ENCODE data around the gene PHF1. TPM values are rescaled to one million over a fixed set of nuclear protein-coding genes. Genes with fewer than 3 reads are reported as not detected.
A peak's percentile ranks its signal among the peaks of the same experiment; 100 is the strongest.

PHF1 gene
- total and polyA plus RNA-seq, 2 of the 13 experiments (the other 11 are each of a cell fraction or from before 2014, with no cell fraction given): 25.4 to 61.9 TPM

DNA sequence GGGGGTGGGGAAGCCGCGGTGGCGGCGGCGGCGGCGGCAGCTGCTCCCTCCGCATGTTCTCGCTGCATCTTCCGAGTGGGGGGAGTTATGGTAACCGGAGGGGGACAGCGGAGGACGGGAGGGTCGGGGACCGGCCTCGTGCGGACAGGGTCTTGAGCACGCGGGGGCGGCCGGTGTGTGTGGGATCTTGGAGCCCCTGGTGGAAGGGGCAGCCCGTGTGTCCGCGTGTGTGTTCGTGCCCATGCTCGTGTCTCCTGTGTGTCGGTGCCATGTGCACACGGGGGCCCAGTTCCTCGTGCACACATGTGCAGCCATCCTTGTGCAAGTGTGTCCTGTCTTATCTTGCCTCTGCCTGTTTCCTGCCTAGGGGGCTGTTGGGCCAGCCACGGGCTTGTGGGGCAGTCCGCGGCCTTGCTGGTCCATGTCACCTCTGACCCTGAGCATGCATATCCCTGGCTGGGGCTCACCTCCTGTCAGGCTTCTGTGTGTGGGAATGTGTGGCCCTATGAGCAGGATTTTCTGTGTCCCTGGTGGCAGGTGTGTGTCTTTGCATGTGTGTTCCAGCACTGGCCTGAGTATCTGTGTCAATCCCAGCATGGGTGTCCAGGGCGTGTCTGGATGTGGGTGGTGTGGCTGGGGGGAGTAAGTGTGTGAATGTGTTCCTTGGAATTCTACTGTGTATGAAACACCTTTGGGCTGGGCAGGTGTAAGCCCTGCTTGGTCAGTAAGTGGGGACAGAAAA lies 17.6 kb downstream of the PHF1 start (continued):
- TF ChIP-seq, protein P1, sequence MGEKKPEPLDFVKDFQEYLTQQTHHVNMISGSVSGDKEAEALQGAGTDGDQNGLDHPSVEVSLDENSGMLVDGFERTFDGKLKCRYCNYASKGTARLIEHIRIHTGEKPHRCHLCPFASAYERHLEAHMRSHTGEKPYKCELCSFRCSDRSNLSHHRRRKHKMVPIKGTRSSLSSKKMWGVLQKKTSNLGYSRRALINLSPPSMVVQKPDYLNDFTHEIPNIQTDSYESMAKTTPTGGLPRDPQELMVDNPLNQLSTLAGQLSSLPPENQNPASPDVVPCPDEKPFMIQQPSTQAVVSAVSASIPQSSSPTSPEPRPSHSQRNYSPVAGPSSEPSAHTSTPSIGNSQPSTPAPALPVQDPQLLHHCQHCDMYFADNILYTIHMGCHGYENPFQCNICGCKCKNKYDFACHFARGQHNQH (CRISPR knock-in tag; IDR thresholded peaks at IDR 0.05): peak; percentile 19; the same call in 1 of the 2 replicates
- TF ChIP-seq ZFX (CRISPR knock-in tag; IDR thresholded peaks at IDR 0.05; ENCODE audit: low read depth) (peak; percentile 45), ZBTB42 (CRISPR knock-in tag; IDR thresholded peaks at IDR 0.05) (0 out of 2 replicates have a peak, but pooled peaks have one; percentile 40), ZNF343 (CRISPR knock-in tag; IDR thresholded peaks at IDR 0.05) (0 out of 2 replicates have a peak, but pooled peaks have one; percentile 25), SYNCRIP (IDR thresholded peaks at IDR 0.05; ENCODE audit: insufficient read depth, low read depth, low read length) (no peak), SETDB1 (CRISPR knock-in tag; IDR thresholded peaks at IDR 0.05; ENCODE audit: borderline replicate concordance) (no peak), TSC22D2 (CRISPR knock-in tag; IDR thresholded peaks at IDR 0.05; ENCODE audit: borderline replicate concordance) (0 out of 2 replicates have a peak, but pooled peaks have one; percentile 68), HDAC2 (CRISPR knock-in tag; IDR thresholded peaks at IDR 0.05) (peak; percentile 60; the same call in 1 of the 2 replicates), AGO2 (optimal IDR thresholded peaks at IDR 0.05; ENCODE audit: low read depth, low read length) (no peak), AKAP8 (CRISPR knock-in tag; IDR thresholded peaks at IDR 0.05) (0 out of 2 replicates have a peak, but pooled peaks have one; percentile 29)
- TF ChIP-seq, protein P2, sequence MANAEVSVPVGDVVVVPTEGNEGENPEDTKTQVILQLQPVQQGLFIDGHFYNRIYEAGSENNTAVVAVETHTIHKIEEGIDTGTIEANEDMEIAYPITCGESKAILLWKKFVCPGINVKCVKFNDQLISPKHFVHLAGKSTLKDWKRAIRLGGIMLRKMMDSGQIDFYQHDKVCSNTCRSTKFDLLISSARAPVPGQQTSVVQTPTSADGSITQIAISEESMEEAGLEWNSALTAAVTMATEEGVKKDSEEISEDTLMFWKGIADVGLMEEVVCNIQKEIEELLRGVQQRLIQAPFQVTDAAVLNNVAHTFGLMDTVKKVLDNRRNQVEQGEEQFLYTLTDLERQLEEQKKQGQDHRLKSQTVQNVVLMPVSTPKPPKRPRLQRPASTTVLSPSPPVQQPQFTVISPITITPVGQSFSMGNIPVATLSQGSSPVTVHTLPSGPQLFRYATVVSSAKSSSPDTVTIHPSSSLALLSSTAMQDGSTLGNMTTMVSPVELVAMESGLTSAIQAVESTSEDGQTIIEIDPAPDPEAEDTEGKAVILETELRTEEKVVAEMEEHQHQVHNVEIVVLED (CRISPR knock-in tag; IDR thresholded peaks at IDR 0.05; ENCODE audit: borderline replicate concordance): no peak
- TF ChIP-seq, protein P3, sequence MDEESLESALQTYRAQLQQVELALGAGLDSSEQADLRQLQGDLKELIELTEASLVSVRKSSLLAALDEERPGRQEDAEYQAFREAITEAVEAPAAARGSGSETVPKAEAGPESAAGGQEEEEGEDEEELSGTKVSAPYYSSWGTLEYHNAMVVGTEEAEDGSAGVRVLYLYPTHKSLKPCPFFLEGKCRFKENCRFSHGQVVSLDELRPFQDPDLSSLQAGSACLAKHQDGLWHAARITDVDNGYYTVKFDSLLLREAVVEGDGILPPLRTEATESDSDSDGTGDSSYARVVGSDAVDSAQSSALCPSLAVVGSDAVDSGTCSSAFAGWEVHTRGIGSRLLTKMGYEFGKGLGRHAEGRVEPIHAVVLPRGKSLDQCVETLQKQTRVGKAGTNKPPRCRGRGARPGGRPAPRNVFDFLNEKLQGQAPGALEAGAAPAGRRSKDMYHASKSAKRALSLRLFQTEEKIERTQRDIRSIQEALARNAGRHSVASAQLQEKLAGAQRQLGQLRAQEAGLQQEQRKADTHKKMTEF (CRISPR knock-in tag; IDR thresholded peaks at IDR 0.05): no peak; the same call in 1 of the 2 replicates
- TF ChIP-seq, protein P4, sequence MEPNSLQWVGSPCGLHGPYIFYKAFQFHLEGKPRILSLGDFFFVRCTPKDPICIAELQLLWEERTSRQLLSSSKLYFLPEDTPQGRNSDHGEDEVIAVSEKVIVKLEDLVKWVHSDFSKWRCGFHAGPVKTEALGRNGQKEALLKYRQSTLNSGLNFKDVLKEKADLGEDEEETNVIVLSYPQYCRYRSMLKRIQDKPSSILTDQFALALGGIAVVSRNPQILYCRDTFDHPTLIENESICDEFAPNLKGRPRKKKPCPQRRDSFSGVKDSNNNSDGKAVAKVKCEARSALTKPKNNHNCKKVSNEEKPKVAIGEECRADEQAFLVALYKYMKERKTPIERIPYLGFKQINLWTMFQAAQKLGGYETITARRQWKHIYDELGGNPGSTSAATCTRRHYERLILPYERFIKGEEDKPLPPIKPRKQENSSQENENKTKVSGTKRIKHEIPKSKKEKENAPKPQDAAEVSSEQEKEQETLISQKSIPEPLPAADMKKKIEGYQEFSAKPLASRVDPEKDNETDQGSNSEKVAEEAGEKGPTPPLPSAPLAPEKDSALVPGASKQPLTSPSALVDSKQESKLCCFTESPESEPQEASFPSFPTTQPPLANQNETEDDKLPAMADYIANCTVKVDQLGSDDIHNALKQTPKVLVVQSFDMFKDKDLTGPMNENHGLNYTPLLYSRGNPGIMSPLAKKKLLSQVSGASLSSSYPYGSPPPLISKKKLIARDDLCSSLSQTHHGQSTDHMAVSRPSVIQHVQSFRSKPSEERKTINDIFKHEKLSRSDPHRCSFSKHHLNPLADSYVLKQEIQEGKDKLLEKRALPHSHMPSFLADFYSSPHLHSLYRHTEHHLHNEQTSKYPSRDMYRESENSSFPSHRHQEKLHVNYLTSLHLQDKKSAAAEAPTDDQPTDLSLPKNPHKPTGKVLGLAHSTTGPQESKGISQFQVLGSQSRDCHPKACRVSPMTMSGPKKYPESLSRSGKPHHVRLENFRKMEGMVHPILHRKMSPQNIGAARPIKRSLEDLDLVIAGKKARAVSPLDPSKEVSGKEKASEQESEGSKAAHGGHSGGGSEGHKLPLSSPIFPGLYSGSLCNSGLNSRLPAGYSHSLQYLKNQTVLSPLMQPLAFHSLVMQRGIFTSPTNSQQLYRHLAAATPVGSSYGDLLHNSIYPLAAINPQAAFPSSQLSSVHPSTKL (CRISPR knock-in tag; IDR thresholded peaks at IDR 0.05): no peak
- TF ChIP-seq, protein P5, sequence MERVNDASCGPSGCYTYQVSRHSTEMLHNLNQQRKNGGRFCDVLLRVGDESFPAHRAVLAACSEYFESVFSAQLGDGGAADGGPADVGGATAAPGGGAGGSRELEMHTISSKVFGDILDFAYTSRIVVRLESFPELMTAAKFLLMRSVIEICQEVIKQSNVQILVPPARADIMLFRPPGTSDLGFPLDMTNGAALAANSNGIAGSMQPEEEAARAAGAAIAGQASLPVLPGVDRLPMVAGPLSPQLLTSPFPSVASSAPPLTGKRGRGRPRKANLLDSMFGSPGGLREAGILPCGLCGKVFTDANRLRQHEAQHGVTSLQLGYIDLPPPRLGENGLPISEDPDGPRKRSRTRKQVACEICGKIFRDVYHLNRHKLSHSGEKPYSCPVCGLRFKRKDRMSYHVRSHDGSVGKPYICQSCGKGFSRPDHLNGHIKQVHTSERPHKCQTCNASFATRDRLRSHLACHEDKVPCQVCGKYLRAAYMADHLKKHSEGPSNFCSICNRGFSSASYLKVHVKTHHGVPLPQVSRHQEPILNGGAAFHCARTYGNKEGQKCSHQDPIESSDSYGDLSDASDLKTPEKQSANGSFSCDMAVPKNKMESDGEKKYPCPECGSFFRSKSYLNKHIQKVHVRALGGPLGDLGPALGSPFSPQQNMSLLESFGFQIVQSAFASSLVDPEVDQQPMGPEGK (CRISPR knock-in tag; IDR thresholded peaks at IDR 0.05): peak; percentile 49
- TF ChIP-seq, protein P6, sequence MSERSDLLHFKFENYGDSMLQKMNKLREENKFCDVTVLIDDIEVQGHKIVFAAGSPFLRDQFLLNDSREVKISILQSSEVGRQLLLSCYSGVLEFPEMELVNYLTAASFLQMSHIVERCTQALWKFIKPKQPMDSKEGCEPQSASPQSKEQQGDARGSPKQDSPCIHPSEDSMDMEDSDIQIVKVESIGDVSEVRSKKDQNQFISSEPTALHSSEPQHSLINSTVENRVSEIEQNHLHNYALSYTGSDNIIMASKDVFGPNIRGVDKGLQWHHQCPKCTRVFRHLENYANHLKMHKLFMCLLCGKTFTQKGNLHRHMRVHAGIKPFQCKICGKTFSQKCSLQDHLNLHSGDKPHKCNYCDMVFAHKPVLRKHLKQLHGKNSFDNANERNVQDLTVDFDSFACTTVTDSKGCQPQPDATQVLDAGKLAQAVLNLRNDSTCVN (CRISPR knock-in tag; IDR thresholded peaks at IDR 0.05; ENCODE audit: borderline replicate concordance): peak; percentile 62; the same call in 1 of the 2 replicates
